ENCODE measurements around the gene PRSS56. TPM values are rescaled to one million over a fixed set of nuclear protein-coding genes. Genes with fewer than 3 reads are reported as not detected.
"Not testable (repeated sequence)": the region's sequence is repeated elsewhere in the genome, so short reads cannot be mapped to it uniquely, and the experiment has no call there.

Gene PRSS56
- total RNA-seq, 1 donor from 2014 or later = not detected

DNA sequence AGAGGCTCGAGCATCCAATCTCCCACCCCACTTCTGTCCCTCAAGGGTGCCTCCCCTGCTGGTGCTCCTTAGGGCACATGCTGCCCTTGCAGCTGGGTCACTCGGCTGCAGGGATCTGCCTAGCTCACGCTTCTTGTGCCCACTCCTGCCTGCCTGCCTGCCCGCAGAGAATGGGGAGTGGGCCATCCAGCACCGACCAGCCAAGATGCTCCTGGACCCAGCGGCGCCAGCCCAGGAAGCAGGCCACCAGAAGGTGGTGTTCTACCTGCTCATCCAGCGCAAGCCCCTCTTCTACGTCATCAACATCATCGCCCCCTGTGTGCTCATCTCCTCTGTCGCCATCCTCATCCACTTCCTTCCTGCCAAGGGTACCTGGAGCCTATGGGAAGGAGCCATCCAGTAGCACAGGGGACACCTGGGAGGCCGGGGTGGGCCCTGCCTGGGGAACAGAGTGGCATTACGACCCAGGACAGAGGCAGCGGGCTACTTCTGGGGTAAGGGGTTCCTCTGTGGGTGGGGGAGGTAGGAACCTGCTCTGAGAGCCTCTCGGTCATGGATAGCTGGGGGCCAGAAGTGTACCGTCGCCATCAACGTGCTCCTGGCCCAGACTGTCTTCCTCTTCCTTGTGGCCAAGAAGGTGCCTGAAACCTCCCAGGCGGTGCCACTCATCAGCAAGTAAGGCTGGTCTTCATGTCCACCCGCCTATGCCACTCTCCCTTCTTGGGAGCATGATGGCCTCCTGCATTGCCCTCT, 22.7 kb downstream of the PRSS56 start:
- no peak for ATAC-seq

DNA sequence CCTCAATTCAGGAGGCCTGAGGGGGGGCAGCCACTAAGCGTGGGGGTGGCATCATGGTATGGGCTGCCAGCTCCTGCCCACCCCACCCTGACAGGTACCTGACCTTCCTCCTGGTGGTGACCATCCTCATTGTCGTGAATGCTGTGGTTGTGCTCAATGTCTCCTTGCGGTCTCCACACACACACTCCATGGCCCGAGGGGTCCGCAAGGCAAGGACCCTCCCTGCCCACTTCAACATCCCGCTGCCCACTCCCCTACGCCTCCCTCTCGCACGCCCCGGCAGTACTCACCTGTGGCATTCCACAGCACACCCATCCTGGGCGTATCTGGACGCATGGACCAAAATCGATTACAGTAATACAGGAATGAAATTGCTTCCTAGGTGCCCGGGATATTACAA, 23.3 kb downstream of the PRSS56 start:
- no peak for ATAC-seq

DNA sequence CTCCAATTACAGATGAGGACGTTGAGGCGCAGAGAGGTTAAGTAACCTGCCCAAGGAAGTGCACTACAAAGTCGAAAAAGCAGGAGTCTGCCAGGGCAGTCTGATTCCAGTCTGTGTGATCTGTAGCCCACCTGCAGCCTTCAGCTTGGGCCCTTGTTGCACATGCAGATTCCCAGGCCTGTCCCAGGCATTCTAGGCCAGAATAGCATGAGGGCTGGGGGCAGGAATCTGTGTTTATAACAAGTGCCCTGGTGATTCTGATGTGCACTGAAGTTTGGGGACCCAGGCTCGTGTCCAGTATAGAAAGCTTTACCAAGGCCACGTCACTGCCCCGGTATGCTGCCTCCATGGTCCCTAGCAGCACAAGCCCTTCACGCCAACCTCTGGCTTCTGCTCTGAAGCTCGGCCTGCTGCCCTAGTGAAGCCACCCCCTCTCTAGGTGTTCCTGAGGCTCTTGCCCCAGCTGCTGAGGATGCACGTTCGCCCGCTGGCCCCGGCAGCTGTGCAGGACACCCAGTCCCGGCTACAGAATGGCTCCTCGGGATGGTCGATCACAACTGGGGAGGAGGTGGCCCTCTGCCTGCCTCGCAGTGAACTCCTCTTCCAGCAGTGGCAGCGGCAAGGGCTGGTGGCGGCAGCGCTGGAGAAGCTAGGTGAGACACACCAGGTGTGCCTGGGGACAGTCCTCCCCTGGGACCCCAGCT, 23.9 kb downstream of the PRSS56 start:
- no peak for ATAC-seq

DNA sequence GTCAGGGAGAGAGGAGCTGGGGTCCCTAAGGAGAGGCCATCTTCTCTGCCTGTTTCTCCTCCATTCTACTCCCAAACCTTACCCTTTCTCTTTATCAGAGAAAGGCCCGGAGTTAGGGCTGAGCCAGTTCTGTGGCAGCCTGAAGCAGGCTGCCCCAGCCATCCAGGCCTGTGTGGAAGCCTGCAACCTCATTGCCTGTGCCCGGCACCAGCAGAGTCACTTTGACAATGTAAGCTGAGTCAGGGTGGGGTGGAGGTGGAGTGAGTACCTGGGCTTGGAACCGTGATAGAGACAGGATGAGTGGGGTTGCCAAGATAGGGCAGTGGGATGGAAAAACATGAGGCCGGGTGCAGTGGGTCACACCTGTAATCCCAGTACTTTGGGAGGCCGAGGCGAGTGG, 24.5 kb downstream of the PRSS56 start:
- no peak for ATAC-seq

DNA sequence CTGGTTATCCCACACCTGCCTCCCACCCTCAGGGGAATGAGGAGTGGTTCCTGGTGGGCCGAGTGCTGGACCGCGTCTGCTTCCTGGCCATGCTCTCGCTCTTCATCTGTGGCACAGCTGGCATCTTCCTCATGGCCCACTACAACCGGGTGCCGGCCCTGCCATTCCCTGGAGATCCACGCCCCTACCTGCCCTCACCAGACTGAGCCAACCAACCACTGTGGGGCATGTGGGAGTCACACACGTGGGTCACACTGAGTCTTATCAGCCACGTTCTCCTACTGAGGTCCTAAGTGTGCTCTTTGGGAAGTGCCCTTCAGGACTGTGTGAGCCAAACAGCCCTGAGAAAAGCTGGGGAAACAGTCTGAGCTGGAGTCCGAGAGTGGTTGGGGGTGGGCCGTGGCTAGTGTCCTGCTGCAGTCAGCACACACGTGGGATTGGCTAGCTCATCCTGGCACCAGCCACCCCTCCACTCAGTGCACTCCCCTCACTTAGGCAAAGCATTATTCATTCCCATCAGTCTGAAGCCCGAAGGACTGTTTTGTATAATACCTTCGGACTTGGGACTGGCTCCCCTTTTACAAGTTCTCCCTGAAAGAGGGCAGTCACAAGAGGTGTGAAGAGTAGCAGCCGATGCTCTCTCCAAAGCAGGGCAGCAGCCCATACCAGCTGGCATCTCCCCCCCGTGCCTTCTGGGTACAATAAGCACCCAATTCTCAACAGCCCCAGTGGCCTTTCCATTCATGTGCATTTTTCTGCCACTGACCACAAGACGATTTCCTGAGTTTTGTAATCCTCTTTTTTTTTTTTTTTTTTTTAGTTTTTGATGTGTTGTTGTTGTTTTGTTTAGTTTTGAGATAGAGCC, 25.6 kb downstream of the PRSS56 start:
- no peak for ATAC-seq

DNA sequence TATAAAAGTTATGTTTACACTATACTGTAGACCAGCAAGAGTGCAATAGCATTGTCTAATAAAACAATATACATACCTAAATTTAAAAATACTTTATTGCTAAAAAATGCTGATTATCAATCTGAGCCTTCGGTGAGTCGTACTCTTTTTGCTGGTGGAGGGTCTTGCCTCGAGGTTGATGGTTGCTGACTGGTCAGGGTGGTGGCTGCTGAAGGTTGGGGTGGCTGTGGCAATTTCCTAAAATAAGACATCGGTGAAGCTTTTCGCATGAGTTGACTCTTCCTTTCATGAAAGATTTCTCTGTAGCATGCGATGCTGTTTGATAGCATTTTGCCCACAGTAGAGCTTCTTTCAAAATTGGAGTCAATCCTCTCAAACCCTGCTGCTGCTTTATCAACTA, 27.8 kb downstream of the PRSS56 start:
- no peak for ATAC-seq

DNA sequence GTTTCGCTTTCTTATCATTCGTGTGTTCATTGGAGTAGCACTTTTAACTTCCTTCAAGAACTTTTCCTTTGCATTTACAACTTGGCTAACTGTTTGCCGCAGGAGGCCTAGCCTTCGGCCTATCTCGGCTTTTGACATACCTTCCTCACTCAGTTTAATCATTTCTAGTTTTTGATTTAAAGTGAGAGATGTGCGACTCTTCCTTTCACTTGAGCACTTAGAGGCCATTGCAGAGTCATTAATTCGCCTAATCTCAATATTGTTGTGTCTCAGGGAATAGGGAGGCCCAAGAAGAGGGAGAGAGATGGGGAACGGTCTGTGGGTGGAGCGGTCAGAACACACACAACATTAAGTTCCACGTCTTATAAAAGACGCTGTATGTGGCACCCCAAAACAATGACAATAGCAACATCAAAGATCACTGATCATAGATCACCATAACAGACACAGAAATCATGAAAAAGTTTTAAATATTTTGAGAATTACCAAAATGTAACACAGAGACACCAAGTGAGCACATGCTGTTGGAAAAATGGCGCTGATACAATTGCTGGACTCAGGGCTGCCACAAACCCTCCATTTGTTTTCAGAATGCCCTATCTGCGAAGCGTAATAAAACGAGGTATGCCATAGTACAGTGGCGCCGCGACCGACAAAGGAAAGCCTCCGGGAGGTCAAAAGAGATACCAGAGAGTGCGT, 29.6 kb downstream of the PRSS56 start:
- no peak for ATAC-seq

DNA sequence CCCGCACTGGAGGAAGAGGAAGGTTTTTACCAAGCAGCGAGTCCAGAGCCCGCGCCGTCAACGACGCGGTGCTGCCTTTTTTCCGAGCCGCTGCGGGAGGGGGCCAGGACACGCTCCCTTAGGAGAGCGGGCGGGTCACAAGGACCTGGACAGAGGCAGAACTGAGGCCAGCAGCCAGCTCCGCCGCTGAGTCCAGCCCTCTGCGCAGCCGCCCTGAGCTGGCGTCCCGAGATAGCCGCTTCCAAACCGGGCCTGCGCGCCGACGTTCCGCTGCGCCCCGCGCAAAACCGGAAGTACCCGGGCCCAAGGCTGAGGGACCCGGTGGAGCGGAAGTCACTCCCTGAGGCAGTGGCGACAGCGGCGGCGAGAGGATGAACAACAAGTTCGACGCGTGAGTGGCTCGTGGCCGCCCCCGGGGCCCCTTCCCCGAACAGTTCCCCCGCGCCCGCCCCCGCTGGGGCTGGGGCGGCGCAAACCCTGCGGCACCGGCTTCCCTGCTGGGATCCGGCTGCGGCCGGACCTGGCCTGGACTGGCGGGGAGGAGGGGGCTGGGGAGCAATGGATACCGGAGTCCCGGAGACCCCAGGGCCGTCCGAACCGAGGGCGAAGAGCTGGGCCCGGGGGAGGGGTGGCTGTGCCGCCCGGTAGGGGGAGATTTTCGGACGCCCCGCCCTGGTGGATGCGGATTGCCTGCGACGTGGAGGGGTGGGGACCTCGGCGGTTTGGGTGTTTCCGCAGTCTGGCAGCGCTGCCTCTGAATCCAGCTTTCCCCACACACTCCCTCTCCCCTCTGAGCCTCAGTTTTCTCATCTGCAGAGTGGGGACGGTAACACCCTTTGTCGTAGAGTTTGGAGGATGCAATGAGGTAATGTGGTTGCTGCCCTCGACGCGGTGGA, 30.4 kb downstream of the PRSS56 start, which contains the start of the genes EIF4E2 and TIGD1:
EIF4E2 (plus strand) TSS at position 336 of the 896 bp plus-strand sequence; CDS start at position 372, 36 bp downstream.
TIGD1 (minus strand) TSS at position 204 of the 896 bp plus-strand sequence. CDS start 675 bp downstream, outside the sequence.
- ATAC-seq = peak; percentile 96

DNA sequence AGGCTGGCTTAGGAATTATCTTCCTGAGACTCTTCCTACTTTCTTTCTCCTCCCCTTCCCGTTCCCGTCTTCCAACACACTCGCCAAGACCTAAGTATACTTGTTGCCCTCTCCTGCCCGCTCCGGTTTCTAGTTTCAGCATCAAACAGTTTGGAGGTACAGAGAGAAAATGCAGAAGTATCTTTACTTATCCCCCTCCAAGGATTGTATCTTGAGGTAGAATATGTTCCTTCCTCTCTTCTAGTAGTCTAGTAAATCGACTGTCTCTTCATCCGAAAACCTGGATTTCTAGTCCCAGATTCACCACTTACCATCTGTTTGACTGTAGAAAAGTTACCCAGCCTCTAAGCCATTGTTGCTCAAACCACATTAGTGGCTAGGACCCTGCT, 31.1 kb downstream of the PRSS56 start:
- no peak for ATAC-seq

DNA sequence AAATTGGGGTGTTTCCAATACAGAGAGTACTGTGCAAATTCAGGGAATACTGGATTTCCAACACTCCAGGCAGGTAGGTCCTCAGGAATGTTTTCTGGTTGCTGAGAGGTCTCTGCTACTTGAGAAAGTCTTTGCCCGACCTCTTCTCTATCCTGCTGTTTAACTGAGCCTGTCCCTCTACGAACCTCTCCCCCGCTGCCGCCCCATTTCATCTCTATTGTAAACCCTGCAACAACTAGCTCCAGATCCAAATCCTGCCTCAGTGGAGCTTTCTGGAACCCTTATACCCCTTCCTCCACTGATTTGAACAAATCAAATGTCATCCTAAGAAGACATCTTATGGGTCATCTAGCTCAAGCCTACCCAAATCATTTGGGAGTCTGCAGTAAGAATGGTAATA, 31.6 kb downstream of the PRSS56 start:
- ATAC-seq = no peak

DNA sequence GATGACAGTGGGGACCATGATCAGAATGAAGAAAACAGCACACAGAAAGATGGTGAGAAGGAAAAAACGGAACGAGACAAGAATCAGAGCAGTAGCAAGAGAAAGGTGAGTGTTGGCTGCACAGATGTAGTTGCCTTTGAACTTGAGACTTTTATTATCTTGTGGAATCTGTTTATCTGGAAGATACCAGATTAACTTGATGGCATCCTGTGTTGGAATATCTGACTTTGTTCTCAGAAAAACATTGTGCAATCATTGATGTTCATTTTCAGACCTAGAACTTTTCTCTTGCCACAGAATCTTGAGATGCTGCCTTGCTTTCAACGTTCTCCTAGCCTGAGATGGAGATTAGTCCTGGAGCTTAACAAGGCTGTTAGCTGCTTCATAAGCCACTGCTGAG, 36.2 kb downstream of the PRSS56 start:
- no peak for ATAC-seq

DNA sequence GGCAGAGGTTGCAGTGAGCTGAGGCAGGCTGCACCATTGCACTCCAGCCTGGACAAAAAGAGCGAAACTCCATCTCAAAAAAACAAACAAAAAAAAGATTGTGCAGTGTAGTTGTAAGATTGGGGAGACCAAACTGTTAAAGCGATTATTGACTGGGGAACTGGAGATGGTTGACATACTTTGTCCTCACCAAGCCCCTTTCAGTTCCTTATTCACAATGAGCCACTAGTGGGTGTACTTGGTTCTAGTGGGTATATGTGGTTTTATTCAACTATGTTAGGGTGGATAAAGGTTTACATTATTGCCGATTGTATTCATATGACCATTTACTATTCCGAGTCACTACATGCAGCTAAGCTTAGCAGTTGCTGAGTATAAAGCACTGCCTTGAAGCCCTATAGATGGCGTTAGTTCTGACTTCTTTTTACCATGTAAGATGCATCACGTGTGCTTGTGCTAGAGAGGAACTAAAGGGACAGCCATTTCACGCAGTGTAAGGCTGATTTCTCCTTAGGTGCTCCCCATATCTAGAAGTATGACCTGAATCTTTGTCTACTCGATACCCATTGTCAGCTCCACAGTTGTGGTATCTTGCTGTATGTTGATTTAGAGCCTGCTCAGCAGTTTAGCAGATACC, 42.4 kb downstream of the PRSS56 start:
- ATAC-seq = no peak

DNA sequence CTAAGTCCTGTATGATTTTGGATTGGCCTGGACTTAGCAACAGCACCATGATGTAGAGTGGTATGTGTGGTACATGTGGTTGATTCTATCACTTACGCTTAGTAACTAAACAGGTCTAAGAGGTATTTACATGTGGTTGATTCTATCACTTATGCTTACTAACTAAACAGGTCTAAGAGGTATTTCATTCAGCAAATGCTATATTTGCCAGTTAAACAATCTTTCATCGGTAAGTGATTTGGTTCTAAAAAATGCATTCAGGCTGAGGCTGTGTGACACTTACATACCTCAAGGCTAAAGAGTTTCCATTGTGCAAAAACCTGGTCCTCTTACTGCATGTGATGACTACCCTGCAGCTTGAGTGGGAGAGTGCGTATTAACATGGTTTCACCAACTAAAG, 43.4 kb downstream of the PRSS56 start:
- no peak for ATAC-seq

DNA sequence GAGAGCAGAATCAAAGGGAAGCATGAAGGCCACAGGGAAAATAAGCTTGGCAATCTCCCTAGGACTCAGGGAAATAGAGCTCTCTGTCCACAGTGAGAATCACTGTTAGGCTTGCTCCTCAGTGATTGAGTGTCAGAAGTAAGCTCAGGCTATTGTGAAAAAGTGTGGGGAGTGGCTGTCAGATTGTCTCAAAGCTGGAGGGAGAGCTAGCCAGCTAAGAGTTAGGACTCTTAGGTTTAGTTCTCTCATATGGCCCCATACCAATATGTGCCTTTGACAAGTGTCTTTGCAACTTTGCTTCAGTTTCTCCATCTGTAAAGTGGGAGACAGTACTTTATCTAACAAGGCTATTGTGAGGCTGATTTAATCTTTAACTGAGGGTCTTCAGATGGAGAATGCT, 47.5 kb downstream of the PRSS56 start:
- ATAC-seq = peak; percentile 48

DNA sequence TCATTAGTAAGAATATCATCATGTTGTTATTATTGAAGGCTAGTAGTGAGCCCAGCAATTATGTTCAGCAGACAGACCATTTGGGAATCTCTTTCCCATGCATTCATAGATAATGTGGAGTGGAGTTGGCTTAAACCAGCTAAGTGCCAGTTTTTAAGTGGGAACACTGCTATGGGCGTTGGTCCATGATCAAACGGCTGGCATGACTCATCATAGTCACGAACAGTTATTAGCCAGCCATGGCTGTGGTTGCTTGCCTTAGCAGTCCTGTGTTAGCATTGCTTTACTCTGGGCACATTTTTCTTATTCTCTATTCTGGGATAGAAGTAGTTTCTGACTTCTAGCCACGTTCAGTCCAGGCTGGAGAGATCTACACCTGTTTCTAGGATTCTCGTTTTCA, 48.0 kb downstream of the PRSS56 start:
- ATAC-seq = peak; percentile 86

DNA sequence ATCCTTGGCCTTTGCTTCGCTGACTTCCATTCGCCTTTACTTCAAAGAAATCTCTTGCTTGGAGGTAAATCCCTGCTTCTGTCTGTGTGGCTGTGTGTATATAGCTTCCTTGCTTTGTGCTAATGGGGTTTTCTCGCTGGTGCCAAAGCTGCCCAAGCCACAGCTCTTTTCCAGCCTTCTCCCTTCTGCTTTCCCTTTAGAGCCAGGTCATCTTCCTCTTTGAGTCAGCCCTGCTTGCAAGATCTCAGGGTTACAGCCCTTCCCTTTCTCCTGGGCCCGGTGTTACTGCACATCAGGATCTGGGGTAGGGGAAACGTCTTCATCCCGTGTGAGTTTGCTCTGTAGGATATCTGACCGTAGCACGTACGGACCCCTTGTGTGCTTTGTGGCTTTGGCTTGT, 49.4 kb downstream of the PRSS56 start:
- ATAC-seq = no peak

DNA sequence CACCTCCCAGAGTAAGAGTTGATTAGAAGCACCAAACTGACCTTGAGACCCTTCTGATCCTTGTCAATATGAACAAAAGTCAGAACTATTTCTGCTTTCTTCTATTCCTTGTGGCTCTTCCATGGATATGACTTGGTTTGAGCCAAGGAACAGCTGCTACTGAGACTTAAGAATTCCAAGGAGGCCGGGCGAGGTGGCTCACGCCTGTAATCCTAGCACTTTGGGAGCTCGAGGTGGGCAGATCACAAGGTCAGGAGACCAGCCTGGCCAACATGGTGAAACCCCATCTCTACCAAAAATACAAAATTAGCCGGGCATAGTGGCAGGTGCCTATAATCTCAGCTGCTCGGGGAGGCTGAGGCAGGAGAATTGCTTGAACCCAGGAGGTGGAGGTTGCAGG, 50.3 kb downstream of the PRSS56 start:
- ATAC-seq = not testable (repeated sequence)

DNA sequence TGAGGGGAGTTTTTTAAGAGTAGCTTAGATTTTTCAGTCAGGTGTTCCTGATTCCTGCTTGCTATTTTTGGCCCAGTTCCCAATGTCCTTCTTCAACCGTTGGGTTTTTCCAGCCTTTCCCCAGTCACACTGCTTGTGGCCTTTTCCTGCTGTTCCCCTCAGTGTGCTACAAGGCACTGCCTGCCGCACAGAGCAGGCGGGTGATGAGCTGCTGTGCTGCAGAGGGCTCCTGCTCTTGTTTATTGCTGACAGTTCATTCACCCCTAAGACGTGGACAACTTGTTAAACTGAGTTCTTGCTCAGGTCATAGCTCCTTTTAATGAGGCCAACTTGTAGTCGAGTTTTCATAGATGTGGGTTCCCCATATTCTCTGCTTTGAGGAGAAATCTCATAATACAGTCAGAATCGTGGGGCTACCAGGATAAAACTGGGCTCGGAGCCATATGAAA, 50.9 kb downstream of the PRSS56 start:
- no peak for ATAC-seq

DNA sequence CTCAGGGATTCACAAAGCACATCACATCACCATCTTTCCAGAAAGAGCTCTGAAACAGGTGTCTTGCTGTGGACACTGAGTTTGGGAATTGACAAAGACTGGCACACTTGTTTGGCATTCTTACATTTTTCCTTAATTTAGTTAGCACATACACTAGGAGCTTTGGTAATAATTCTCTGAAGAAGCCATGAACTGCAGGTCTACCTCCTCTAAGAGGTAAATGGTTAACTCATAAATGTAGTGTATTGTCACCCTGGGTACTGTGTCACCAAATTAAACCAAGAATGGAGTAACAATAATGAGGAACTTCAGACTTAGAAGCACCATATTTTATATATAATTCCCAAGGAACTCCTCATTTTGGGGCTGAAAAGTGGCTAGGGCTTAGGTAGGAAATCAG, 52.9 kb downstream of the PRSS56 start:
- ATAC-seq = no peak

DNA sequence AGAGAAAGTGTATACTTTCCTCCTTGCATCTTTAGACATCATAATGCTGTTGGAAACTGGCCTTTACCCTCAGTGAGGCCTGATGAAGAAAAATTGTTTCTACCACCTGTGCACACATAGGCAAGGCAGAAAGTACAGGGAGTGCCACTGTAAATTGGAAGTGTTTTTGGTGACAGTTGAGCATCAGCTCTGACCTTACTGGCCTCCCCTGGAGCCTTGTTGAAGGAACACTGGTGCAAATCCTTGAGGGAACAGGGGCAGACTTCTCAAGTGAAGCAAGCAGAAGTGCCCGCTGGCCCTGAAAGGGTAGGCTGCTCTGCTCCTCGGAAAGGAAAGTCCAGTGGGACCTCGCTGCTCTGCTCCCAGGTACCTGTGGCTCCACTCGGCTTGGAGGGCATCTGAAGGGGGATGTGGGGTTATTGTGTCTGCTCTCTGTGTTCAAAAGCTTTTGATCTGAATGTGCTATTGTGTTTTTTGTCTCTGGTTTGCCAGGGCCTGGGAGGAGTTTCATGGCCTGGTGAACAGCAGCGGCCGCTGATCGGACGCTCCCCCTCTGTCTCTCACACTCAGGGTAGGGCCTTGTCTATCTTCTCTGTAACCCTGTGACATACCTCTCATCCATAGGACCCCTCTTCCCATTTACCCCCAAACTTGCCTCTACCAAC, 53.7 kb downstream of the PRSS56 start:
- ATAC-seq = no peak

All from esophagus mucosa (tissue), 1 donor.